Measurements from ENCODE around the gene KCTD18.
A peak's percentile ranks its signal among the peaks of the same experiment; 100 is the strongest.

The KCTD18 gene

GRCh38 chr2:200509612-200510433 lies at the start of gene KCTD18:
Gene KCTD18 (minus strand): TSS chr2:200510068. CDS start chr2:200507016, 3,052 bp downstream.
- peak; percentile 83 for DNase-seq (ENCODE audit: low read depth)
- peak; percentile 52 for TF ChIP-seq CTCF (conservative IDR thresholded peaks at IDR 0.05; ENCODE audit: low read length)
- peak within 1 kb of the TSS; percentile 84 for H3K4me3 ChIP-seq (ENCODE audit: low read length)

DNA sequence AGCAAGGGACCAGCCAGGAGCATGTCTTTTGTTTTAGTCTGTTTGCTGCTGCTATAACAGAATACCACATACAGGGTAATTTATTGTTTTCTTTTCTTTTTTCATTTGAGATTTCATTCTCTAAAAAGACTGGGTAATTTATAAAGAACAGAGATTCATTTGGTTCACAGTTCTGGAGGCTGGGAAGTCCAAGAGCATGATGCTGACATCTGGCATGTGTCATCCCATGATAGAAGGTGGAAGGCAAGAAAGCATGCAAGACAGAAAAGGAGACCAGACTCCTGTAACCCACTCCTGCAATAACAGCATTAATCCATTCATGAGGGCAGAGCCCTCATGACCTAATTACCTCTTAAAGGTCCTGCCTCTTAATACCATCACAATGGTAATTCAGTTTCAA lies 30.9 kb upstream of the KCTD18 start:
- no peak overlapping the region for H3K4me3 ChIP-seq (ENCODE audit: low read length)
- TF ChIP-seq CTCF (conservative IDR thresholded peaks at IDR 0.05; ENCODE audit: low read length), result no peak

GRCh38 chr2:200538139-200538538 lies 28.3 kb upstream of the KCTD18 start:
- no peak overlapping the region for H3K4me3 ChIP-seq (ENCODE audit: low read length)
- no peak for DNase-seq (ENCODE audit: low read depth)
- TF ChIP-seq CTCF (conservative IDR thresholded peaks at IDR 0.05; ENCODE audit: low read length), result no peak

More for the DNA sequence above, 30.9 kb upstream of the KCTD18 start:
- DNase-seq (ENCODE audit: low read depth), result no peak

- peak; percentile 7 for DNase-seq (ENCODE audit: low read depth)
- TF ChIP-seq CTCF (conservative IDR thresholded peaks at IDR 0.05; ENCODE audit: low read length), result no peak
- no peak overlapping the region for H3K4me3 ChIP-seq (ENCODE audit: low read length)
These were observed 24.7 kb upstream of the KCTD18 start for GRCh38 chr2:200534572-200534971.

GRCh38 chr2:200533754-200534153 lies 23.9 kb upstream of the KCTD18 start:
- no peak overlapping the region for H3K4me3 ChIP-seq (ENCODE audit: low read length)
- DNase-seq (ENCODE audit: low read depth), result no peak
- TF ChIP-seq CTCF (conservative IDR thresholded peaks at IDR 0.05; ENCODE audit: low read length), result no peak

DNA sequence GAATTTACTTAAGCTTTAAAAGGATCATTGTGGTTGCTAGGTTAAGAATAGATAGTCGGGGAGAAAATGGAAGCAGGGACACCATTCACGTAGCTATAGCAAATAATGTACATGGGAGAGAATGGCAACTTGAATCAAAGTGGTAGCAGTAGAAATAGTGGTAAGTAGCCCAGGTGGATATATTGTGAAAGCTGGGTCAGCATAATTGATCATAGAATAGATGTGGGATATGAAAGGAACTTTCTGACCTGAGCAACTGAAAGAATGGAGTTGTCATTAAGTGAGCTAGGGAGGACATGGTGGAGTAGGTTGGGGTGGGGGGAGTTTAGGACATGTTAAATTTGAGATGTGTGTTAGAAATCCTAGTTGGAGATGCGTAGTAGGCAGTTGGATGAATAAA lies 18.4 kb upstream of the KCTD18 start:
- H3K4me3 ChIP-seq (ENCODE audit: low read length), result no peak overlapping the region
- no peak for TF ChIP-seq CTCF (conservative IDR thresholded peaks at IDR 0.05; ENCODE audit: low read length)
- no peak for DNase-seq (ENCODE audit: low read depth)

All from AG10803 (cell line).